ENCODE data around the gene EHD3. TPM values are rescaled to one million over a fixed set of nuclear protein-coding genes. Genes with fewer than 3 reads are reported as not detected.

The EHD3 gene
- total RNA-seq, 1 experiment from 2014 or later, result 4.0 TPM

GRCh38 chr2:31212659-31213600, 21.0 kb upstream of the EHD3 start:
- no peak for DNase-seq (ENCODE audit: low spot score)

- no peak for DNase-seq (ENCODE audit: low spot score)
These were observed 20.1 kb upstream of the EHD3 start for GRCh38 chr2:31213601-31214443.

- no peak for DNase-seq (ENCODE audit: low spot score)
These were observed 19.5 kb upstream of the EHD3 start for GRCh38 chr2:31214444-31214915.

GRCh38 chr2:31216734-31217133, 17.2 kb upstream of the EHD3 start:
- no peak for DNase-seq (ENCODE audit: low spot score)

- DNase-seq (ENCODE audit: low spot score), result no peak
These were observed 16.3 kb upstream of the EHD3 start, which contains the start of gene CAPN14 for GRCh38 chr2:31217465-31218200. Gene CAPN14 (minus strand): TSS chr2:31217515. CDS start chr2:31205447, 12,068 bp downstream.

- no peak for DNase-seq (ENCODE audit: low spot score)
These were observed 14.6 kb upstream of the EHD3 start for GRCh38 chr2:31219131-31219969.

GRCh38 chr2:31221544-31221943, 12.4 kb upstream of the EHD3 start:
- no peak for DNase-seq (ENCODE audit: low spot score)

GRCh38 chr2:31222071-31222470, 11.9 kb upstream of the EHD3 start:
- DNase-seq (ENCODE audit: low spot score), result no peak

GRCh38 chr2:31223026-31223425, 10.9 kb upstream of the EHD3 start:
- DNase-seq (ENCODE audit: low spot score), result no peak

GRCh38 chr2:31223749-31224148, 10.2 kb upstream of the EHD3 start:
- DNase-seq (ENCODE audit: low spot score), result no peak

GRCh38 chr2:31226266-31226665, 7.7 kb upstream of the EHD3 start:
- DNase-seq (ENCODE audit: low spot score), result no peak

GRCh38 chr2:31227110-31227509, 6.8 kb upstream of the EHD3 start:
- no peak for DNase-seq (ENCODE audit: low spot score)

- DNase-seq (ENCODE audit: low spot score), result no peak
These were observed 6.2 kb upstream of the EHD3 start for GRCh38 chr2:31227711-31228125.

GRCh38 chr2:31228717-31229116, 5.2 kb upstream of the EHD3 start:
- no peak for DNase-seq (ENCODE audit: low spot score)

- no peak for DNase-seq (ENCODE audit: low spot score)
These were observed 3.2 kb upstream of the EHD3 start for GRCh38 chr2:31230751-31231150.

GRCh38 chr2:31231571-31232302, 2.2 kb upstream of the EHD3 start:
- no peak for DNase-seq (ENCODE audit: low spot score)

GRCh38 chr2:31232586-31232985, 1.4 kb upstream of the EHD3 start:
- DNase-seq (ENCODE audit: low spot score), result no peak

- no peak for DNase-seq (ENCODE audit: low spot score)
These were observed 721 bp upstream of the EHD3 start for GRCh38 chr2:31233231-31233630.

- no peak for DNase-seq (ENCODE audit: low spot score)
These were observed 941 bp downstream of the EHD3 start for GRCh38 chr2:31234683-31235503.
